ENCODE results near the gene MBNL1. TPM values are rescaled to one million over a fixed set of nuclear protein-coding genes. Genes with fewer than 3 reads are reported as not detected.

Gene MBNL1
- polyA plus RNA-seq, 1 donor (not counting 4 experiments of a cell fraction or from before 2014, with no cell fraction given) = 58.3 TPM

DNA sequence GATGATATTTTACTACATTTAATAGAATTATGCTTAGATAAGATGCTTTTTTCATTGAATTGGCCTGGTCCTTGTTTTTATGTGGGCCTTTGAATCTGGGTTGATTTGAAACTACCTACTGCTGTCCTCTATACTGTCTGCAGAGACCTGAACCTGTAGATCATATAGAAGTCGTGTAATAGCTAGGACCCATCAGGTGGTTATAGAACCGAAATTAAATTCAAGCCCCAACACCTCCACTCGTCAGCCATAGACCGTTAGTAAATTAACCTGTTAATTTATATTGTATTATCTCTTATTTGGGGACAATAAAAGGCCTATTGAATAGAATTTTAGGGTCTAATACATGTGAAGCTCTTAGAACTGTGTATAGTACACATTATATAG, 108.4 kb downstream of the MBNL1 start:
- no peaks in the 10 kb centered on the region for H3K36me3 ChIP-seq (ENCODE audit: control insufficient read depth in 2 of 2, extremely low read depth in 1 of 2, insufficient read depth in 2 of 2, low read length in 2 of 2)
- H3K9me3 ChIP-seq (ENCODE audit: control insufficient read depth, low read depth, low read length) = no peaks in the 10 kb centered on the region
- H3K9me1 ChIP-seq (ENCODE audit: control insufficient read depth, extremely low read depth, insufficient read depth, low read length) = no peaks in the 10 kb centered on the region
- FAIRE-seq = no peak
- H4K20me1 ChIP-seq (ENCODE audit: control insufficient read depth, extremely low read depth, insufficient read depth, low read length) = no peaks in the 10 kb centered on the region
- H3K9ac ChIP-seq (ENCODE audit: control insufficient read depth, extremely low read depth, insufficient read depth, low read length) = no peak overlapping the region
- TF ChIP-seq EZH2 (IDR thresholded peaks at IDR 0.05; ENCODE audit: low read length) = no peak
- TF ChIP-seq, protein P1, sequence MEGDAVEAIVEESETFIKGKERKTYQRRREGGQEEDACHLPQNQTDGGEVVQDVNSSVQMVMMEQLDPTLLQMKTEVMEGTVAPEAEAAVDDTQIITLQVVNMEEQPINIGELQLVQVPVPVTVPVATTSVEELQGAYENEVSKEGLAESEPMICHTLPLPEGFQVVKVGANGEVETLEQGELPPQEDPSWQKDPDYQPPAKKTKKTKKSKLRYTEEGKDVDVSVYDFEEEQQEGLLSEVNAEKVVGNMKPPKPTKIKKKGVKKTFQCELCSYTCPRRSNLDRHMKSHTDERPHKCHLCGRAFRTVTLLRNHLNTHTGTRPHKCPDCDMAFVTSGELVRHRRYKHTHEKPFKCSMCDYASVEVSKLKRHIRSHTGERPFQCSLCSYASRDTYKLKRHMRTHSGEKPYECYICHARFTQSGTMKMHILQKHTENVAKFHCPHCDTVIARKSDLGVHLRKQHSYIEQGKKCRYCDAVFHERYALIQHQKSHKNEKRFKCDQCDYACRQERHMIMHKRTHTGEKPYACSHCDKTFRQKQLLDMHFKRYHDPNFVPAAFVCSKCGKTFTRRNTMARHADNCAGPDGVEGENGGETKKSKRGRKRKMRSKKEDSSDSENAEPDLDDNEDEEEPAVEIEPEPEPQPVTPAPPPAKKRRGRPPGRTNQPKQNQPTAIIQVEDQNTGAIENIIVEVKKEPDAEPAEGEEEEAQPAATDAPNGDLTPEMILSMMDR (optimal IDR thresholded peaks at IDR 0.05 in 1 of 3, IDR thresholded peaks at IDR 0.05 in 1 of 3, conservative IDR thresholded peaks at IDR 0.05 in 1 of 3; ENCODE audit: extremely low read depth in 1 of 3, insufficient read depth in 2 of 3, low read length in 3 of 3) = no peak
- no peak overlapping the region for H2AFZ ChIP-seq (ENCODE audit: control insufficient read depth, low read length)
- DNase-seq (ENCODE audit: low read depth, low spot score) = no peak
- H3K27ac ChIP-seq (ENCODE audit: control insufficient read depth, insufficient read depth, low read length) = no peak overlapping the region
- H3K79me2 ChIP-seq (ENCODE audit: control insufficient read depth, insufficient read depth, low read length) = peaks cover 69% of the 10 kb centered on the region
- peaks cover 15% of the 10 kb centered on the region for H3K4me1 ChIP-seq (ENCODE audit: control insufficient read depth, extremely low read depth, insufficient read depth, low read length)
- dilution Hi-C loops (cut with MboI; ENCODE audit: extremely low pct_ligation_motif_present, low sequenced_read_pairs) = no loop called here
- H3K27me3 ChIP-seq (ENCODE audit: control insufficient read depth, extremely low read depth, insufficient read depth, low read length) = no peaks in the 10 kb centered on the region
- no peak overlapping the region for H3K4me2 ChIP-seq (ENCODE audit: control insufficient read depth, extremely low read depth, insufficient read depth, low read depth, low read length)
- no peak overlapping the region for H3K4me3 ChIP-seq (ENCODE audit: control insufficient read depth in 2 of 3, extremely low read depth in 1 of 3, insufficient read depth in 2 of 3, low read depth in 1 of 3, low read length in 3 of 3)

DNA sequence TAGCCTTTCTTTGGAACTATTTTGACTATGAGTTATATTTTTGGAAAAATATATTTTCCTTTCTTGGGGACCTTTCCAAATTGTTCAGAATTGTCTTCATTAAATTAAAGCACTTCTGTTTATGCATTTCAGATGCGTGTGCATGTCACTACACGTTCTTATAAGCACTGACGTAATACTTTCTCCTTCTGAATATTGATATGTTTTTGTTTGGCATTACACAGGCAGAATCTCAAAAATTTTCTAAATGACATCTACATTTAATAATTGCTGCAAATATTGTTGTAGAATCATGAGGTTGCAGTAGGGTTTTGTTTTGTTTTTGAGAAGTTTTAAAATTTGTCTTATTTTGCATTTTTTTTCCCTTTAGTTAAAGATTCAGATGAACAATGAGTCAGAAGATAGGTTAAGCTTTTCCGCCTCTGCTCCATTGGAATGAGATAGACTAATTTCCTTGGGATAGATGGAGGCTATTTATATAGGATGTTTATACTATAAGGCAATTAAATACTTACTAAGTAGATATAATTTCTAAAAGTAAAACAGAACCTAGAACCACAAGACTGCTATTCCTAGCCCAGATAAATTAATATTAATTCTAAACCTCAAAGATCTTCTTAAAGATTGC, 110.8 kb downstream of the MBNL1 start:
- TF ChIP-seq, protein P1 (optimal IDR thresholded peaks at IDR 0.05 in 1 of 3, IDR thresholded peaks at IDR 0.05 in 1 of 3, conservative IDR thresholded peaks at IDR 0.05 in 1 of 3; ENCODE audit: extremely low read depth in 1 of 3, insufficient read depth in 2 of 3, low read length in 3 of 3) = no peak
- TF ChIP-seq EZH2 (IDR thresholded peaks at IDR 0.05; ENCODE audit: low read length) = no peak
- no peak overlapping the region for H3K4me3 ChIP-seq (ENCODE audit: control insufficient read depth in 2 of 3, extremely low read depth in 1 of 3, insufficient read depth in 2 of 3, low read depth in 1 of 3, low read length in 3 of 3)
- H3K36me3 ChIP-seq (ENCODE audit: control insufficient read depth in 2 of 2, extremely low read depth in 1 of 2, insufficient read depth in 2 of 2, low read length in 2 of 2) = no peaks in the 10 kb centered on the region
- dilution Hi-C loops (cut with MboI; ENCODE audit: extremely low pct_ligation_motif_present, low sequenced_read_pairs) = no loop called here
- H3K9me3 ChIP-seq (ENCODE audit: control insufficient read depth, low read depth, low read length) = no peaks in the 10 kb centered on the region
- H3K9me1 ChIP-seq (ENCODE audit: control insufficient read depth, extremely low read depth, insufficient read depth, low read length) = no peaks in the 10 kb centered on the region
- no peak for DNase-seq (ENCODE audit: low read depth, low spot score)
- peaks cover 70% of the 10 kb centered on the region for H3K79me2 ChIP-seq (ENCODE audit: control insufficient read depth, insufficient read depth, low read length)
- no peak overlapping the region for H3K27ac ChIP-seq (ENCODE audit: control insufficient read depth, insufficient read depth, low read length)
- H3K4me1 ChIP-seq (ENCODE audit: control insufficient read depth, extremely low read depth, insufficient read depth, low read length) = peaks cover 15% of the 10 kb centered on the region
- FAIRE-seq = no peak
- no peak overlapping the region for H2AFZ ChIP-seq (ENCODE audit: control insufficient read depth, low read length)
- H3K27me3 ChIP-seq (ENCODE audit: control insufficient read depth, extremely low read depth, insufficient read depth, low read length) = no peaks in the 10 kb centered on the region
- H4K20me1 ChIP-seq (ENCODE audit: control insufficient read depth, extremely low read depth, insufficient read depth, low read length) = no peaks in the 10 kb centered on the region
- no peak overlapping the region for H3K9ac ChIP-seq (ENCODE audit: control insufficient read depth, extremely low read depth, insufficient read depth, low read length)
- peak overlapping the region; percentile 23 for H3K4me2 ChIP-seq (ENCODE audit: control insufficient read depth, extremely low read depth, insufficient read depth, low read depth, low read length)
